ENCODE measurements around the gene ADAP1.

Gene ADAP1

DNA sequence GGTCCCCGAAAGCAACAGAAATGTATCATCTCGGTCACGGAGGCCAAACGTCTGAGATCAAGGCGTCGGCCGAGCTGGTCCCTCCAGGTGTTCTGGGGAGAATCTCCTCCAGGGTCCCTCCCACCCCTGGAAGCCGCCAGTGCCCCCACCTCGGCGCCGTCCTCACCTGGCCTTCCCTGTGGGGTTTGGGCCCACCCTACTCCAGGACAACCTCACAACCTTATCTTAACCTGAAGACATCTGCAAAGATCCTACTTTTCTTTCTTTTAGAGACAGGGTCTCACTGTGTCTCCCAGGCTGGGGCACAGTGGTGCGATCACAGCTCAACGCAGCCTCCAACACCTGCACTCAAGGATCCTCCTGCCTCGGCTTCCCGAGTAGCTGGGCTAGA lies 33.4 kb downstream of the ADAP1 start:
- Histone ChIP-seq H3K4me3 (ENCODE audit: insufficient read depth, low read length, poor library complexity, severe bottlenecking) (no peak overlapping the region), H4K20me1 (ENCODE audit: low read depth, low read length) (no peaks in the 10 kb centered on the region), H2AFZ (ENCODE audit: low read depth, low read length, severe bottlenecking) (no peak overlapping the region), H3F3A (ENCODE audit: insufficient read depth) (no peaks in the 10 kb centered on the region), H3K27me3 (ENCODE audit: low read length) (no peaks in the 10 kb centered on the region), H3K27ac (ENCODE audit: low read depth, low read length) (no peak overlapping the region), H3K4me2 (ENCODE audit: low read depth, low read length, poor library complexity, severe bottlenecking) (no peak overlapping the region), H3K9ac (ENCODE audit: low read length) (no peak overlapping the region), H3K79me2 (ENCODE audit: insufficient read depth, low read length) (no peaks in the 10 kb centered on the region), H3K36me3 (ENCODE audit: low read length) (no peaks in the 10 kb centered on the region), H3K9me2 (replicated peaks; ENCODE audit: insufficient read depth, low read length) (no peaks in the 10 kb centered on the region), H3K9me3 (ENCODE audit: insufficient read depth, low read length) (no peaks in the 10 kb centered on the region)
- TF ChIP-seq, protein P1, sequence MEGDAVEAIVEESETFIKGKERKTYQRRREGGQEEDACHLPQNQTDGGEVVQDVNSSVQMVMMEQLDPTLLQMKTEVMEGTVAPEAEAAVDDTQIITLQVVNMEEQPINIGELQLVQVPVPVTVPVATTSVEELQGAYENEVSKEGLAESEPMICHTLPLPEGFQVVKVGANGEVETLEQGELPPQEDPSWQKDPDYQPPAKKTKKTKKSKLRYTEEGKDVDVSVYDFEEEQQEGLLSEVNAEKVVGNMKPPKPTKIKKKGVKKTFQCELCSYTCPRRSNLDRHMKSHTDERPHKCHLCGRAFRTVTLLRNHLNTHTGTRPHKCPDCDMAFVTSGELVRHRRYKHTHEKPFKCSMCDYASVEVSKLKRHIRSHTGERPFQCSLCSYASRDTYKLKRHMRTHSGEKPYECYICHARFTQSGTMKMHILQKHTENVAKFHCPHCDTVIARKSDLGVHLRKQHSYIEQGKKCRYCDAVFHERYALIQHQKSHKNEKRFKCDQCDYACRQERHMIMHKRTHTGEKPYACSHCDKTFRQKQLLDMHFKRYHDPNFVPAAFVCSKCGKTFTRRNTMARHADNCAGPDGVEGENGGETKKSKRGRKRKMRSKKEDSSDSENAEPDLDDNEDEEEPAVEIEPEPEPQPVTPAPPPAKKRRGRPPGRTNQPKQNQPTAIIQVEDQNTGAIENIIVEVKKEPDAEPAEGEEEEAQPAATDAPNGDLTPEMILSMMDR (IDR thresholded peaks at IDR 0.05; ENCODE audit: insufficient read depth, low read length, poor library complexity, severe bottlenecking), result no peak
- TF ChIP-seq EZH2phosphoT487 (conservative IDR thresholded peaks at IDR 0.05; ENCODE audit: low read length), result no peak

DNA sequence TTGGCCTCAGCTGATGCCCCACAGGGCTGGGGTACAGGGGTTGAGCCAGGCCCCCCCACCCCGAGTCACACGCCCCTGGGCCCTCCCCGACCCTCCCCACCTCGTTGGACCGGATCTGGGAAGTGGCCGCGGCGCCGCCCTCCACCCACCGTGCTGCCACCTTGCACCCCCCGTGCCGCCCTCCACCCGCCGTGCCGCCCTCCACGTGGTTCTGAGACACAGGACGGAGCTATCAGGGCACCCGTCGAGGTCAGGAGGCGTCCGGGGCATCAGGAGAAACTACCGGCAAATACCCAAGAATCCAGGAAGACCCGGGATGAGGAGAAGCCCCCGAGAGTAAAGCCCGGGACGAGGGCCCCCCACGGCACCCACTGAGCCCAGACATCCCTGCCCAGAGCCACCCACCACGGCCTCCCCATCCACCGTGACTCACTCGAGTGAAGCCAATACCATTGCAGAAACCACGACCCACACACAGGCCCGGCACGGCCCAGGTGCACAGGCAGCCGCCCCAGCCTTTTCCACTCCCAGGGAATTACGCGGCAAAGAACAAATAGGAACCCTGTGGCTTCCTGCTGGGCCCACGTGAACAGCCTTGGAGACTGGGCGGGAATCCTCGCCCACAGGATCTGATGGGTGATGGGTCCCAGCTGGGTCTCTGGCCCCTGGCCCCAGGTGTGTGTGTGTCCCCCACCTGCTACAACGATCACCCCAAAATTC lies 34.0 kb downstream of the ADAP1 start:
- no peaks in the 10 kb centered on the region for H3K27me3 ChIP-seq (ENCODE audit: low read length)
- no peak overlapping the region for H3K9ac ChIP-seq (ENCODE audit: low read length)
- no peak overlapping the region for H2AFZ ChIP-seq (ENCODE audit: low read depth, low read length, severe bottlenecking)
- H3K4me2 ChIP-seq (ENCODE audit: low read depth, low read length, poor library complexity, severe bottlenecking), result no peak overlapping the region
- no peak overlapping the region for H3K4me3 ChIP-seq (ENCODE audit: insufficient read depth, low read length, poor library complexity, severe bottlenecking)
- TF ChIP-seq, protein P1 (IDR thresholded peaks at IDR 0.05; ENCODE audit: insufficient read depth, low read length, poor library complexity, severe bottlenecking), result no peak
- TF ChIP-seq EZH2phosphoT487 (conservative IDR thresholded peaks at IDR 0.05; ENCODE audit: low read length), result no peak
- H3F3A ChIP-seq (ENCODE audit: insufficient read depth), result no peaks in the 10 kb centered on the region
- H3K9me2 ChIP-seq (replicated peaks; ENCODE audit: insufficient read depth, low read length), result no peaks in the 10 kb centered on the region
- H3K79me2 ChIP-seq (ENCODE audit: insufficient read depth, low read length), result no peaks in the 10 kb centered on the region
- no peaks in the 10 kb centered on the region for H3K36me3 ChIP-seq (ENCODE audit: low read length)
- no peak overlapping the region for H3K27ac ChIP-seq (ENCODE audit: low read depth, low read length)
- no peaks in the 10 kb centered on the region for H3K9me3 ChIP-seq (ENCODE audit: insufficient read depth, low read length)
- no peaks in the 10 kb centered on the region for H4K20me1 ChIP-seq (ENCODE audit: low read depth, low read length)

DNA sequence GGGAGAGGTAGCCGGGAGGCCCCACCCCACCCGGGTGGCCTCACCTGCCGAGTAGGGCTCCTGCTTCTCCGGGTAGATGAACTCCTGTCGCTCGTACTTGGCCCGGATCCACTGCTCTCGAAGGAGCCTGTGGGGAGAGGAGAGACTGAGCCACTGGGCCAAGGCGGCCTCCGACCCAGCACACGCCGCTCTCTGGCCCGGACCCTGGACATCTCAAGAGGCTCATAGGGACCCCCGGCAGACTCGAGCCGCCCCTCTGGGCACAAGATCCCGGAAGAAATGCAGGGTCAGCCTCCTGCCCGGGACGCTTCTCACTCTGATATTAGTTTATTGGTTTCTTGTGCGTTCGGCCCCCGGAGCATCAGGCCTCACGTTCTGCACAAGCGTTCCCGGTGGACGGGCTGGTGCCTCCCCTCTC lies 34.5 kb downstream of the ADAP1 start:
- H3K4me3 ChIP-seq (ENCODE audit: insufficient read depth, low read length, poor library complexity, severe bottlenecking), result no peak overlapping the region
- H3K4me2 ChIP-seq (ENCODE audit: low read depth, low read length, poor library complexity, severe bottlenecking), result no peak overlapping the region
- H3K9me3 ChIP-seq (ENCODE audit: insufficient read depth, low read length), result no peaks in the 10 kb centered on the region
- H3K27ac ChIP-seq (ENCODE audit: low read depth, low read length), result no peak overlapping the region
- no peak overlapping the region for H3K9ac ChIP-seq (ENCODE audit: low read length)
- no peak overlapping the region for H2AFZ ChIP-seq (ENCODE audit: low read depth, low read length, severe bottlenecking)
- no peaks in the 10 kb centered on the region for H3K27me3 ChIP-seq (ENCODE audit: low read length)
- no peaks in the 10 kb centered on the region for H3F3A ChIP-seq (ENCODE audit: insufficient read depth)
- TF ChIP-seq EZH2phosphoT487 (conservative IDR thresholded peaks at IDR 0.05; ENCODE audit: low read length), result no peak
- TF ChIP-seq, protein P1 (IDR thresholded peaks at IDR 0.05; ENCODE audit: insufficient read depth, low read length, poor library complexity, severe bottlenecking), result no peak
- H3K79me2 ChIP-seq (ENCODE audit: insufficient read depth, low read length), result no peaks in the 10 kb centered on the region
- H4K20me1 ChIP-seq (ENCODE audit: low read depth, low read length), result no peaks in the 10 kb centered on the region
- H3K9me2 ChIP-seq (replicated peaks; ENCODE audit: insufficient read depth, low read length), result no peaks in the 10 kb centered on the region
- H3K36me3 ChIP-seq (ENCODE audit: low read length), result no peaks in the 10 kb centered on the region
